ENCODE data around the gene PTGER2.

Gene PTGER2

DNA sequence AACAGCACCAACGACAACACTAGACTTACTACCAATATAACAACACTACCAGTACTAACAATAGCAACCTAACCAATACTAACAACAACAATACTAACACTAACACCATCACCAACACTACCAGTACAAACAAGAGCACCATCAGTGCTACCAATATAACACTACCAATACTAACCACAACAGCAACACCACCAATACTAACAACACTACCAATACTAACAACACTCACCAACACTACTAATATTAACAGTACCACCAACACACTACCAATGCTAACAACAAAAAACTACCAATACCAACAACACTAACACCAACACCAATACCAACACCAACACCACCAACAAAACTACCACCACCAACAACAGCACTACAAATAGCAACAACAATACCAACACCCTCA is 25.1 kb downstream of the PTGER2 start:
- no peak for DNase-seq (ENCODE audit: low read depth)

DNA sequence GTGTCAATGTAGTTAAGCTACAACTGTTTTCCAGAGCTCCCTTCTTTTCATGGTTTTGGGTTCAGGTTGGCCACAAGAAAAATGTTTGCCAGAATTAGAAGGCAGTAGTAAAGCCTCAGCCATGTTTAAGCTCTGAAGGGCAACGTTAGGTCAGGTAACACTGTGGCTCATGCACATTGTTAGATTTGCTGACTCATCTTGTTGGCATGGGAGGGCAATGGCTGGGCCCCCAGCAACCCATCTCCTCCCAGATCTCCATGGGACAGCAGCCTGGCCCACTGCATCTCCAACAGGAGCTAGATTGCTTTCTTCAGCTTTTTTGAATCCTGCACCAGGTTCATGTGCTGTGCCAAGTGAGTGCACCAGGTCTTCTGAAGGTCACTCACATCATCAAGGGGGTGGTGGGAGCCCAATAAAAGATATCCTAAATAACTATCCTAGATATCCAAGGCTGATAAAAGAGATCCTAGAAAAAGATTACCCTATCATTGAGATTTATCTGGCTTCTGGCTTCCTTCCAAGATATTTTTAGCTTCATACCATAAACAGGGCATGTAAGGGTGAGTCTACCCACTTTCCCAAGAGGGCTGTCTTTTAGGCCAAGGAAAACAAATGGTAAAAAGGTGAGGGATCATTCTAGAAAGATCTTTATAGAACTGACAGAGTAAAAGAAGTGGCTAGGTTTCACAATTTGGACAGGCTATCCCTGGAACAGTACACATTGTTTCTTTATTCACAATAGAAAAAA is 28.9 kb downstream of the PTGER2 start:
- peak; percentile 49 for DNase-seq (ENCODE audit: low read depth)

DNA sequence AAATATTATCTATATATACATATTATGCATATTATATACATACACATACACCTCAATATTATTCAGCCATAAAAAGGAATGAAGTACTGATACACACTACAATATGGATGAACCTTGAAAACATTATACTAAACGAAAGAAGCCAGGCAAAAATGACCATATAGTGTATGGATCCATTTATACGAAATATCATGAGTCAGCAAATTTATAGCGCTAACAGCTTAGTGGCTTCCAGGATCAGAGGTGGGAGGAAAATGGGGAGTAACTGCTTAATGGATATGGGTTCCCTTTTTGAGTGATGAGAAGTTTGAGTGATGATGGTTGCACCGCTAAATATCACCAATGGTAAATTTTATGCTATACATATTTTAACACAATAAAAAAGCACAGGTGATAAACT is 32.7 kb downstream of the PTGER2 start:
- DNase-seq (ENCODE audit: low read depth) = no peak

DNA sequence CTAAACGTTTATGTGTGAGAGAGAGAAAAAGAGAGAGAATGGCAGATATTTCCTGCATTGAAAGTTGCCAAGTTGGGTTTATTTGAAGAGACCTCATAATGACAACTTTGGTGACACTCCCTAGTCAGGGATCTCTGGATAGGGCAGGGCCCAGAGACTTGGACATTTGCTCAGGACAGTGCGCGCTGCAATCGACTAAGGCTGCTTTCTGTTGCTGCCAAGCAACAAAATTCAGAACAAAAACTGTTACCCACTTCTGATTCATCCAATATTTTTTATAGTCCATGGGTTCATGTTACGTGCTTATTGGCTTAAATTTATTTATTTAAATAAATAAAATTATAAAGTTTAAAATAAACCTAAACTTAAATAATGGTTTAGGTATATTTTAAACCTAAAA is 34.2 kb downstream of the PTGER2 start:
- peak; percentile 47 for DNase-seq (ENCODE audit: low read depth)

- peak; percentile 85 for DNase-seq (ENCODE audit: low read depth)
These were observed 34.7 kb downstream of the PTGER2 start for GRCh38 chr14:52348776-52349175.

DNA sequence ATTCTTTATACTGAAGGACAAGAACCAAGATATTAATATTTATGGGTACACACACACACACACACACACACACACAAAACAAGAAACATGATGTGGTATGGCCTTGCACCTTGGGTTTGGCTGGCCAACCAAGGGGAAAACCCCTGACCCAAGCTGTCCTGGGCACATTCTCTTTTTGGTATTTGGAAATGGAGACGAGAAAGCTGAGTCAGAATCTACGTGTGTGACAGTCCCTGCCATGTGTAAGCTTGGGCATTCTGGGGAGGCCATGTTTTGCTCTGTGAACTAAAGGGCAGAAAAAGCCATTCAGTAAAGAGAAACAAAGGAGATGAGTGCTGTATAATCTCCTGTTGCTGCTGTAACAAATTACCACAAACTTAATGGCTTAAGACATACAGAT is 35.6 kb downstream of the PTGER2 start:
- DNase-seq (ENCODE audit: low read depth) = peak; percentile 30

- no peak for DNase-seq (ENCODE audit: low read depth)
These were observed 36.3 kb downstream of the PTGER2 start for GRCh38 chr14:52350445-52350844.

DNA sequence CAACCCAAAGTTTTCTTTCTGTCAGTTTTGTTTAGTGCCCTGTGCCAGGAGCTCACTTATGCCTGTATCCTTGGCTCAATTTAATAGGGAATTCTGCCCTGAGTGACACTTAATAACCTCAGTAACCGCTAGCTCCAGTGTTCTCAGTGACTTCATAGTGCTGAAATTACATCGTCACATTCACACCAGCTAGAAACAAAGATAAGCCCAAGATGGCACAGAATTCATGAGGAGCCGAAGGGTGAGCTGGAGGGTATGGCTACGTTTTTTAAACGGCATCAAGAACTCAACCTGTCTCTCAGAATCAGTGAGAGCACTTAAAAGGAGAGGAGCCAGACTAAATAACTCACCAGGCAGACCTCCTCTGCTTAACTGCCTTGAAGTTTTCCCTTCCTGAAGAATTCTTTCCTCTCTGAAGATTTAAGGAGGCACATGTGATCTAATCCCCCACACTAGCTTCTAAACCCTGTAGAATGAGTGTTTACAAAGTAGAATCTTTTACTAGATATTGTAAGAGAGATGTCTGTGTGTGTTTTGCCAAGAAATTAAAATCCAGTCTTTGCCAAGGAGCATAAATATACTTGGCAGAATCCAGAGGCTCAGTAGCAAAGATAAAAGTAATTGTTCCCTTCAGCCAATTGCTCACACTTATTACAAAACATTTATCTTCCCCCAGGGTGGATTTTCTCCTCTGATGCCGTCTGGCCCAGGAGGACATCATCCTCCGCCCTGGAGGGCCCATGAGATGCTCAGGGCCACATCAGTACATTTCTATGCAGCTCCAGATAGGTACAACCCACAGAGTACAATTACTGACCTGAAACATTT is 37.3 kb downstream of the PTGER2 start:
- peak; percentile 71 for DNase-seq (ENCODE audit: low read depth)

GRCh38 chr14:52352061-52352491 is 38.0 kb downstream of the PTGER2 start:
- peak; percentile 55 for DNase-seq (ENCODE audit: low read depth)

- DNase-seq (ENCODE audit: low read depth) = peak; percentile 84
These were observed 38.5 kb downstream of the PTGER2 start for GRCh38 chr14:52352569-52352968.

DNA sequence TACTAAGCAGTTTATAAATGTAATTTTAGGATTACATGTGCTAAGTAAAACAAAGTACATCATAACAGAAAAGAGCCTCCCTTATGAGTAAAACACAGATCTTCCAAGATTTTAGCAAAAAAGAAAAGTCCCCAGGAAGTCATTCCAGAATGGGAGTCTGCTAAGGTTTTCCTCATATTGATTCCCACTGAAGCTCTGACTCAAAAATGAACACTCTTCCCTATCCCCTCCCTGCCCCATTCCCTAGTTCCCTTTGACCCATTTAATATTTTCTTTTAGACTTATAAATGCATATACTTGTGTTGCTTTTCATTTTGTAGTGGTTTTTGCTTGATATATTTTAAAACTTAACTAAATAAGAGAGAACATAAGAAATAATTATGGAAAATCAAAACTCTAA is 40.1 kb downstream of the PTGER2 start:
- no peak for DNase-seq (ENCODE audit: low read depth)

DNA sequence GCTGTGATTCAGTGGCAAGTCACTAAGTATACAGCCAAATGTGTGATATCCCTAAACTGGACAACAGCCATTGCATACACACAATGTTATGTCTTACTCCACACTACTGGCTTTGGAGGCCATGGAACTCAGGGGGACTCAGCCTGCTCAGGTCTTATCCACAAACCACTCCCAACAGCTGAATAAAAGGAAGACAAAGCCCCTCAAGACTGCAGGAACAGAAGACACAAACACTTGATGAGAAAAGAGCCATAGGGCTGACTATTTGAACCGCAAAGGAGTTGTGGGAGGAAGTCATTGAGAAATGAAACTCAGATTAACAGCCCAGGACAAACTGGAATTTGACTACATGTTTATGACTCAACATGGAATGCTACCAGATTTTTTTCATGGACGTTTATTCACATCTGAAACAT is 40.9 kb downstream of the PTGER2 start:
- DNase-seq (ENCODE audit: low read depth) = peak; percentile 96

GRCh38 chr14:52355526-52355925 is 41.4 kb downstream of the PTGER2 start:
- peak; percentile 34 for DNase-seq (ENCODE audit: low read depth)

DNA sequence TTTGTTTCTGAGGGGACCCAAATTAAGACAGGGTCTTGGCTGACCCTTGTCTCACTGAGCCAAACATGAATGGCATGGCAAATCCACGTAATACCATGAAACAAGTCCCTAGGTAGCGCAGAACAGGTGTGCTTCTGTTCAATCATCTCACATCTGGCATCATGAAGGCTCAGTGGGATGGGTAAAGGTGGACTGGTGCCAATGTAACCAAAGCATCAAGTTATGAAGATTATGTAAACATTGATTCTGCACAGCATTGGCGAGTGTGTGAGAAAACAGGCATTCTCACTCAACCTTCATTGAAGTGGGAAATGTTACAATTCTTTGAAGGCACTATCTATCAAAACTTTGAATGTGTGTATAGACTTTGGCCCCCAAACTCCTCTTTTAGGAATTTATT is 41.9 kb downstream of the PTGER2 start:
- DNase-seq (ENCODE audit: low read depth) = peak; percentile 53

- DNase-seq (ENCODE audit: low read depth) = peak; percentile 21
These were observed 46.7 kb downstream of the PTGER2 start for GRCh38 chr14:52360831-52361230.

DNA sequence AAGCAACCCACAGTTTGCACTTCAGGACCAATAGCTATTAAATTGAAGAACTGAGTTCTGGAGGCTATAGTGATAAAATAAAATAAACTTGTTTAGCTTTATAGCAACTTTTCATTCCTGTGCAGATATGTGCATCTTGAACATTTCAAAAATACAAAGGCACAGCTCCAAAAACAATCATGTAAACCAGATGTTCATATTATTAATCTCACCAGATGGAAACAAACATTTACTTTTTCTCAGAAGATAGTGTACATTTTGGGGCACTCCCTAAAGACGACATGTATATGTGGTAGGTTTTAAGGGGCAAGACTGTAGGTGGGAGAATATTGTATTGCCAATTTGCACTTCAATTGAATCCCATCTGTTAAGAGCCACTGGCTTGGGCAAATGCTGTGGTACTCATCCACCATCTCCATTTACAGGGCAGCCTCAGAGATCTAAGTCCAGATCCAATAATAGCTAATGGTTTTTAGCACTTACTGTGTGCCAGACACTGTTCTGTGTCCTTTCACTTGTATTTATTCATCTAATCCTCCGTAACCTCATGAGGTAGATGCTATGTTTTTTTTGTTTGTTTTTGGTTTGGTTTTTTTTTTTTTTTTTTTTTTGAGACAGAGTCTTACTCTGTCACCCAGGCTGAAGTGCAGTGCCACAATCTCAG is 49.1 kb downstream of the PTGER2 start:
- no peak for DNase-seq (ENCODE audit: low read depth)

DNA sequence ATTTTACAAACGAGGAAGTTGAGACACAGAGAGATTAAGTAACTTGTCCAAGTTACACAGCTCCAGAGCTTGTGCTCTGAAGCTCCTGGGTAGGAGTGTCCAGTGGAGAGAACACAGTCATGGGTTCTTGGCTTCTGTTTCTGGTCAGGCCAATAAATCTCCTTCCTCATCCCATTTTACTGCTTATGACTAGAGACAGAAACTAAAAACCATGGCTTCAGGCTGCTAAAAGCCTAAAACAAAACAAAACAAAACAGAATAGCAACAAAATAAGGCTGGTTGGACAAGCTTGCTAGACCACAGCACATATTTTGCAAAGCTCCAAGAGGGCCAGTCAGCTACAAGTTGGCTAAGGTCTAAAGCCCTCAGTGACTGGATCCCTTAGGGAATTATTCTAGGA is 49.8 kb downstream of the PTGER2 start:
- no peak for DNase-seq (ENCODE audit: low read depth)

GRCh38 chr14:52365071-52365470 is 51.0 kb downstream of the PTGER2 start:
- peak; percentile 23 for DNase-seq (ENCODE audit: low read depth)

GRCh38 chr14:52366796-52367315 is 52.7 kb downstream of the PTGER2 start:
- peak; percentile 27 for DNase-seq (ENCODE audit: low read depth)

DNA sequence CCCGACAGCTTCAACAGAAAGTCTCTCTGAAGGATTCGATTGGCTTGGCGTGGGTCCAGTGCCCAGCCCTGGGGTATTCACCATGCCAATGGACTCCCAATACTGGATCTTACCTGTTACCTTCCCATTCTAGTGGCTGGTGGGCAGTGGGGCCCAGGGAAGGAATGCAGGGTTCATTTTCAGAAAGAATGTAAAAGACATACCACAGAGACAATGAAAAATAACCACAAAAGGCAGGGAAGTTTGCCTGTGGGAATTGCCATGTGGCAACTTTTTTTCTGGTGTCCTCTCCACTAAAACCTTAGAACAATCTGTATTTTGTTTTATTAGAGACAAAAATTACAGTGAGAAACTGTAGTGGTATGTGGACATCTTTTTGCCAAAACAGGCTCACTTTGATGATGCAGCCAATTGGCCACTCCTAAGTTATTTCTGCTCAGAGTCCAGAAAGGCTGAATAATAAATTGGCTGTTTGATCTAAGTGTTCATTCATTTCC is 55.2 kb downstream of the PTGER2 start:
- peak; percentile 54 for DNase-seq (ENCODE audit: low read depth)

GRCh38 chr14:52370406-52370935 is 56.4 kb downstream of the PTGER2 start:
- no peak for DNase-seq (ENCODE audit: low read depth)

GRCh38 chr14:52377940-52378339 is 63.8 kb downstream of the PTGER2 start:
- DNase-seq (ENCODE audit: low read depth) = no peak
